GM23248 (cell line): Measurements from ENCODE around the gene PXDC1.
"Not testable (repeated sequence)": the region's sequence is repeated elsewhere in the genome, so short reads cannot be mapped to it uniquely, and the experiment has no call there.

Source experiments
- EZH2 ChIP-seq: fragments of 200-600 bp; sonication (generic); IDR thresholded peaks from 2 replicates; pipeline ENCODE4 v1.6.1; 2018; ENCODE audit warnings: antibody characterized with exemption, mild to moderate bottlenecking; ENCODE audit not compliant: insufficient read depth, poor library complexity, severe bottlenecking
- EZH2phosphoT487 ChIP-seq: fragments of 200-600 bp; sonication (generic); IDR thresholded peaks from 2 replicates; pipeline ENCODE4 v1.6.1; 2018; ENCODE audit warnings: antibody characterized with exemption, moderate library complexity, mild to moderate bottlenecking, low read depth; ENCODE audit not compliant: insufficient read depth

DNA sequence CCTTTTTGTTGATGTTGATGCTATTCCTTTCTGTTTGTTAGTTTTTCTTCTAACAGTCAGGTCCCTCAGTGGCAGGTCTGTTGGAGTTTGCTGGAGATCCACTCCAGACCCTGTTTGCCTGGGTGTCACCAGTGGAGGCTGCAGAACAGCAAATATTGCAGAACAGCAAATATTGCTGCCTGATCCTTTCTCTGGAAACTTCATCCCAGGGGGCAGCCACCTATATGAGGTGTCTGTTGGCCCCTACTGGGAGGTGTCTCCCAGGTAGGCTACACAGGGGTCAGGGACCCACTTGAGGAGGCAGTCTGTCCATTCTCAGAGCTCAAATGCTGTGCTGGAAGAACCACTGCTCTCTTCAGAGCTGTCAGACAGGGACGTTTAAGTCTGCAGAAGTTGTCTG lies 74.2 kb downstream of the PXDC1 start:
- not testable (repeated sequence) for TF ChIP-seq EZH2phosphoT487, EZH2
